K562 (cell line): ENCODE data around the gene ADAP1. TPM values are rescaled to one million over a fixed set of nuclear protein-coding genes. Genes with fewer than 3 reads are reported as not detected.
A peak's percentile ranks its signal among the peaks of the same experiment; 100 is the strongest.

Experiments
- AFF4 ChIP-seq: sonication (generic); formaldehyde crosslinking; IDR thresholded peaks from 2 replicates; pipeline ENCODE4 v1.8.0; 2023; ENCODE audit warnings: mild to moderate bottlenecking, missing genetic modification reagents
- ARHGAP35 ChIP-seq: fragments of 450-650 bp; IDR thresholded peaks from 2 replicates; pipeline ENCODE4 v1.6.1; 2018; ENCODE audit not compliant: partially characterized antibody
- ESRRA ChIP-seq: fragments of 450-650 bp; IDR thresholded peaks from 2 replicates; pipeline ENCODE4 v1.6.1; 2014; ENCODE audit warnings: low read depth, mild to moderate bottlenecking, moderate library complexity, borderline replicate concordance
- FOXA1 ChIP-seq: fragments of 450-650 bp; IDR thresholded peaks from 2 replicates; pipeline ENCODE4 v1.6.1; 2016; ENCODE audit warnings: mild to moderate bottlenecking, borderline replicate concordance
- KLF1 ChIP-seq: fragments of 450-650 bp; IDR thresholded peaks from 2 replicates; pipeline ENCODE4 v1.6.1; 2016; ENCODE audit warnings: missing genetic modification characterization, missing compliant biosample characterization
- MIER1 ChIP-seq: fragments of 450-650 bp; IDR thresholded peaks from 2 replicates; pipeline ENCODE4 v1.6.1; 2016; ENCODE audit warnings: antibody characterized with exemption, mild to moderate bottlenecking, low read depth
- NCOA4 ChIP-seq: fragments of 450-650 bp; IDR thresholded peaks from 2 replicates; pipeline ENCODE4 v1.6.1; 2018; ENCODE audit warnings: mild to moderate bottlenecking; ENCODE audit not compliant: partially characterized antibody
- NR3C1 ChIP-seq: sonication (generic); formaldehyde crosslinking; IDR thresholded peaks from 2 replicates; pipeline ENCODE4 v1.8.1; 2022; ENCODE audit warnings: missing genetic modification reagents
- PHF8 ChIP-seq: fragments of 200-600 bp; sonication (generic); IDR thresholded peaks from 2 replicates; pipeline ENCODE4 v1.6.1; 2012; ENCODE audit warnings: mixed run types, mild to moderate bottlenecking, inconsistent platforms, low read length, moderate library complexity, borderline replicate concordance
- TARDBP ChIP-seq: fragments of 450-650 bp; IDR thresholded peaks from 2 replicates; pipeline ENCODE4 v1.6.1; 2016
- TBP ChIP-seq: optimal IDR thresholded peaks from 2 replicates; pipeline ENCODE3; 2011; ENCODE audit warnings: low read depth, low read length, improper control_type of control experiment
- TCFL5 ChIP-seq: fragments of 250-450 bp; sonication (Bioruptor Pico); conservative IDR thresholded peaks from 2 replicates; pipeline ENCODE4 v1.6.1; 2021; ENCODE audit warnings: mild to moderate bottlenecking, moderate library complexity, matching md5 sums
- USF1 ChIP-seq: sonication (generic); formaldehyde crosslinking; IDR thresholded peaks from 2 replicates; pipeline ENCODE4 v1.9.0; 2022; ENCODE audit warnings: mild to moderate bottlenecking, missing genetic modification reagents
- XRCC5 ChIP-seq: fragments of 200-400 bp; formaldehyde crosslinking; IDR thresholded peaks from 2 replicates; pipeline ENCODE4 v1.6.1; 2017; ENCODE audit warnings: low read depth, mild to moderate bottlenecking, low read length
- ZBTB26 ChIP-seq: fragments of 450-650 bp; formaldehyde crosslinking; IDR thresholded peaks from 2 replicates; pipeline ENCODE4 v1.4.0; 2022; ENCODE audit warnings: missing genetic modification characterization
- ZBTB7A ChIP-seq: IDR thresholded peaks from 2 replicates; pipeline ENCODE4 v1.6.1; 2011; ENCODE audit warnings: low read depth, mild to moderate bottlenecking, low read length, moderate library complexity, borderline replicate concordance; ENCODE audit not compliant: control insufficient read depth
- ZNF444 ChIP-seq: fragments of 250-450 bp; sonication (Bioruptor Pico); IDR thresholded peaks from 2 replicates; pipeline ENCODE4 v1.4.0; 2020; ENCODE audit warnings: mild to moderate bottlenecking, moderate library complexity
- polyA plus RNA-seq, 8 experiments: library from polyadenylated mRNA; depleted of rRNA in 4 of 8; stranded (reverse) in 5 of 8; unstranded in 3 of 8; fragments of >200 nt; fragmentation: Nextera tagmentation in 2 of 8; fragmentation: Illumina TruSeq in 1 of 8; extraction: Ambion mirVana in 2 of 8; extraction: Trizol in 1 of 8; gene quantifications; 2 replicates each; pipeline versions ENCODE4 v1.2.1 to v1.2.3, GENCODE V29; 2011 to 2014; ENCODE audit warnings: inconsistent platforms in 1 of 8, missing spikeins in 1 of 8
- total RNA-seq, 7 experiments: library from RNA; depleted of rRNA in 6 of 7; stranded (reverse); fragments of >200 nt in 6 of 7; fragmentation: Illumina TruSeq in 2 of 7; extraction: Trizol in 2 of 7; gene quantifications; 2 replicates each; pipeline versions ENCODE4 v1.2.1 to v1.2.3, GENCODE V29; 2011 to 2021; ENCODE audit warnings: low replicate concordance in 1 of 7
- TF ChIP-seq, protein P1 (sequence below): fragments of 450-650 bp; IDR thresholded peaks from 2 replicates; pipeline ENCODE4 v1.6.1; 2018; ENCODE audit not compliant: partially characterized antibody

The ADAP1 gene
- total and polyA plus RNA-seq, 9 of the 15 experiments (the other 6 are each of a cell fraction or from before 2014, with no cell fraction given), result 0.27 to 1.4 (median 0.52) TPM; not detected in 3

DNA sequence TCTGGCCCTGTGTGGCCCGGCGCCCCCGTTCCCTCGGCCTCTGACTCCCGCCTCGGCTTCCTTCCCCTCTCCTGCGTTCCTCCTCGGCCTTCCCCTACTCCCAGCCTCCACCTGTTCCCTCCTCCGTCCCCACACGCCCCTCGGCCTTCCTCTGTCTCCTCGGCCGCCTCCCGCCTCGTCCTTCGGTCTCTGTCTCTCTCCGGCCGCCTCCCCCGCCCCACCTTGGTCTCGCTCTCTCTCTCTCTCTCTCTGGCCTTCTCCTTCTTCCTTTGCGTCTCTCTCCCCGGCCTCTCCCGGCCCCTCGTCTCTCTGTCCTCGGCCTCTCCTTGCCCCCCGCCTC lies 77.5 kb downstream of the ADAP1 start (continued):
- TF ChIP-seq AFF4 (CRISPR knock-in tag), result no peak
- peak; percentile 47; the same call in 1 of the 2 replicates for TF ChIP-seq ZBTB7A
- TF ChIP-seq PHF8, result peak; percentile 57; the same call in 1 of the 2 replicates
- TF ChIP-seq TARDBP, result no peak
- no peak for TF ChIP-seq ZNF444
- peak; percentile 93 for TF ChIP-seq ZBTB26 (CRISPR knock-in tag)
- TF ChIP-seq NR3C1 (CRISPR knock-in tag), result no peak
- no peak for TF ChIP-seq NCOA4
- TF ChIP-seq KLF1, result no peak
- no peak for TF ChIP-seq TBP
- TF ChIP-seq, protein P1, sequence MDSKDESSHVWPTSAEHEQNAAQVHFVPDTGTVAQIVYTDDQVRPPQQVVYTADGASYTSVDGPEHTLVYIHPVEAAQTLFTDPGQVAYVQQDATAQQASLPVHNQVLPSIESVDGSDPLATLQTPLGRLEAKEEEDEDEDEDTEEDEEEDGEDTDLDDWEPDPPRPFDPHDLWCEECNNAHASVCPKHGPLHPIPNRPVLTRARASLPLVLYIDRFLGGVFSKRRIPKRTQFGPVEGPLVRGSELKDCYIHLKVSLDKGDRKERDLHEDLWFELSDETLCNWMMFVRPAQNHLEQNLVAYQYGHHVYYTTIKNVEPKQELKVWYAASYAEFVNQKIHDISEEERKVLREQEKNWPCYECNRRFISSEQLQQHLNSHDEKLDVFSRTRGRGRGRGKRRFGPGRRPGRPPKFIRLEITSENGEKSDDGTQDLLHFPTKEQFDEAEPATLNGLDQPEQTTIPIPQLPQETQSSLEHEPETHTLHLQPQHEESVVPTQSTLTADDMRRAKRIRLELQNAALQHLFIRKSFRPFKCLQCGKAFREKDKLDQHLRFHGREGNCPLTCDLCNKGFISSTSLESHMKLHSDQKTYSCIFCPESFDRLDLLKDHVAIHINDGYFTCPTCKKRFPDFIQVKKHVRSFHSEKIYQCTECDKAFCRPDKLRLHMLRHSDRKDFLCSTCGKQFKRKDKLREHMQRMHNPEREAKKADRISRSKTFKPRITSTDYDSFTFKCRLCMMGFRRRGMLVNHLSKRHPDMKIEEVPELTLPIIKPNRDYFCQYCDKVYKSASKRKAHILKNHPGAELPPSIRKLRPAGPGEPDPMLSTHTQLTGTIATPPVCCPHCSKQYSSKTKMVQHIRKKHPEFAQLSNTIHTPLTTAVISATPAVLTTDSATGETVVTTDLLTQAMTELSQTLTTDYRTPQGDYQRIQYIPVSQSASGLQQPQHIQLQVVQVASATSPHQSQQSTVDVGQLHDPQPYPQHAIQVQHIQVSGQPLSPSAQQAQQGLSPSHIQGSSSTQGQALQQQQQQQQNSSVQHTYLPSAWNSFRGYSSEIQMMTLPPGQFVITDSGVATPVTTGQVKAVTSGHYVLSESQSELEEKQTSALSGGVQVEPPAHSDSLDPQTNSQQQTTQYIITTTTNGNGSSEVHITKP, result peak; percentile 36
- TF ChIP-seq FOXA1, result no peak
- no peak for TF ChIP-seq ARHGAP35
- TF ChIP-seq ESRRA, result no peak
- TF ChIP-seq MIER1, result 0 out of 2 replicates have a peak, but pooled peaks have one; percentile 29
- 0 out of 2 replicates have a peak, but pooled peaks have one; percentile 12 for TF ChIP-seq USF1
- TF ChIP-seq XRCC5, result peak; percentile 34; the same call in 1 of the 2 replicates
- no peak for TF ChIP-seq TCFL5 (CRISPR knock-in tag)
